GM23338 (cell line): Measurements from ENCODE around the gene MBD6. TPM values are rescaled to one million over a fixed set of nuclear protein-coding genes. Genes with fewer than 3 reads are reported as not detected.

Source experiments
- ATAC-seq: fragments of 200-7000 bp; cut with Tn5 transposase; 3 replicates; pipeline ENCODE4 v1.9.1; 2020
- DNase-seq: peaks from one replicate; pipeline ENCODE4 v3.0.0-alpha.2; 2015; ENCODE audit warnings: low spot score
- H2AFZ ChIP-seq: fragments of 200-600 bp; sonication (generic); 2 replicates; pipeline ENCODE4 v1.8.0; 2016; ENCODE audit warnings: antibody characterized with exemption, mild to moderate bottlenecking, moderate library complexity
- H3F3A ChIP-seq: fragments of 200-600 bp; sonication (generic); replicated peaks from 2 replicates; pipeline ENCODE4 v1.8.0; 2017; ENCODE audit warnings: antibody characterized with exemption, mixed run types, low read depth
- H3K27ac ChIP-seq: fragments of 200-600 bp; sonication (generic); 2 replicates; pipeline ENCODE4 v1.6.1; 2016; ENCODE audit warnings: low read depth
- H3K27me3 ChIP-seq: fragments of 200-600 bp; sonication (generic); 2 replicates; pipeline ENCODE4 v1.8.0; 2016; ENCODE audit warnings: mild to moderate bottlenecking, mixed run types, moderate library complexity; ENCODE audit not compliant: insufficient read depth
- H3K36me3 ChIP-seq: fragments of 200-600 bp; sonication (generic); 2 replicates; pipeline ENCODE4 v1.8.0; 2016; ENCODE audit warnings: mild to moderate bottlenecking; ENCODE audit not compliant: insufficient read depth
- H3K4me1 ChIP-seq: fragments of 200-600 bp; sonication (generic); 2 replicates; pipeline ENCODE4 v1.8.0; 2016; ENCODE audit warnings: mild to moderate bottlenecking, moderate library complexity; ENCODE audit not compliant: insufficient read depth
- H3K4me2 ChIP-seq: fragments of 200-600 bp; sonication (generic); 2 replicates; pipeline ENCODE4 v1.7.1; 2017; ENCODE audit warnings: mixed run types
- H3K4me3 ChIP-seq: fragments of 200-600 bp; sonication (generic); 2 replicates; pipeline ENCODE4 v1.6.1; 2016; ENCODE audit warnings: mixed run types
- H3K79me2 ChIP-seq: fragments of 200-600 bp; sonication (generic); replicated peaks from 2 replicates; pipeline ENCODE4 v1.8.0; 2017; ENCODE audit warnings: mild to moderate bottlenecking; ENCODE audit not compliant: insufficient read depth
- H3K9me2 ChIP-seq: fragments of 200-600 bp; sonication (generic); 2 replicates; pipeline ENCODE4 v1.8.0; 2017; ENCODE audit not compliant: insufficient read depth
- H4K20me1 ChIP-seq: fragments of 200-600 bp; sonication (generic); replicated peaks from 2 replicates; pipeline ENCODE4 v1.8.0; 2017; ENCODE audit warnings: mild to moderate bottlenecking; ENCODE audit not compliant: insufficient read depth
- H3K27ac Mint-ChIP-seq: 2 replicates; pipeline ENCODE4 v1.8.0; 2020; ENCODE audit warnings: inconsistent platforms, mild to moderate bottlenecking, moderate library complexity, mixed read lengths
- H3K27me3 Mint-ChIP-seq: 3 replicates; pipeline ENCODE4 v1.8.0; 2022; ENCODE audit warnings: low read depth, mild to moderate bottlenecking, moderate library complexity, mixed read lengths, inconsistent platforms; ENCODE audit not compliant: insufficient read depth, poor library complexity
- H3K36me3 Mint-ChIP-seq: 3 replicates; pipeline ENCODE4 v1.8.0; 2021; ENCODE audit warnings: low read depth, mild to moderate bottlenecking, inconsistent platforms, moderate library complexity, mixed read lengths
- H3K4me1 Mint-ChIP-seq: 3 replicates; pipeline ENCODE4 v1.8.0; 2020; ENCODE audit warnings: mild to moderate bottlenecking, inconsistent platforms, mixed read lengths
- H3K4me3 Mint-ChIP-seq: 3 replicates; pipeline ENCODE4 v1.8.0; 2021; ENCODE audit warnings: moderate library complexity, mild to moderate bottlenecking, inconsistent platforms, mixed read lengths
- H3K9me3 Mint-ChIP-seq: 3 replicates; pipeline ENCODE4 v1.8.0; 2020; ENCODE audit warnings: moderate library complexity, mild to moderate bottlenecking, inconsistent platforms, mixed read lengths
- CREB1 ChIP-seq: fragments of 250-450 bp; sonication (Bioruptor Pico); IDR thresholded peaks from 2 replicates; pipeline ENCODE4 v1.5.0; 2020; ENCODE audit warnings: low read depth, mild to moderate bottlenecking, moderate library complexity
- ETS1 ChIP-seq: IDR thresholded peaks from 2 replicates; pipeline ENCODE4 v1.6.1; 2016; ENCODE audit warnings: antibody characterized with exemption
- JUNB ChIP-seq: IDR thresholded peaks from one replicate; pipeline ENCODE4 v1.6.1; 2016; ENCODE audit warnings: antibody characterized with exemption; ENCODE audit not compliant: unreplicated experiment
- REST ChIP-seq: IDR thresholded peaks from one replicate; pipeline ENCODE4 v1.6.1; 2018; ENCODE audit warnings: antibody characterized with exemption; ENCODE audit not compliant: unreplicated experiment
- ZNF114 ChIP-seq: fragments of 250-450 bp; sonication (Bioruptor Pico); IDR thresholded peaks from 2 replicates; pipeline ENCODE4 v1.5.0; 2020; ENCODE audit warnings: mild to moderate bottlenecking, moderate library complexity
- ZNF331 ChIP-seq: fragments of 250-450 bp; sonication (Bioruptor Pico); IDR thresholded peaks from 2 replicates; pipeline ENCODE4 v1.5.0; 2020; ENCODE audit warnings: low read depth, mild to moderate bottlenecking, moderate library complexity
- ZNF462 ChIP-seq: fragments of 250-450 bp; sonication (Bioruptor Pico); IDR thresholded peaks from 2 replicates; pipeline ENCODE4 v1.5.0; 2020; ENCODE audit warnings: mild to moderate bottlenecking, moderate library complexity
- polyA plus RNA-seq: library from polyadenylated mRNA; unstranded; fragments of >200 nt; fragmentation: Nextera tagmentation; extraction: Ambion mirVana; gene quantifications from 2 replicates; pipeline ENCODE4 v1.2.1, GENCODE V29; 2016
- total RNA-seq: library from RNA; depleted of rRNA; stranded (reverse); fragments of >200 nt; shearing (Covaris generic); gene quantifications from 2 replicates; pipeline ENCODE4 v1.2.3, GENCODE V29; 2014

Gene MBD6
- total and polyA plus RNA-seq, 2 experiments from 2014 or later: 12.5 to 17.1 TPM

GRCh38 chr12:57548013-57548315, 25.3 kb downstream of the MBD6 start:
- Histone ChIP-seq H4K20me1 (peaks cover 12% of the 10 kb centered on the region; the same call in 1 of the 2 replicates), H3K4me3 (no peak overlapping the region), H3K36me3 (no peaks in the 10 kb centered on the region), H3K4me2 (no peak overlapping the region), H3K4me1 (peaks cover 33% of the 10 kb centered on the region), H3K9me2 (no peaks in the 10 kb centered on the region), H3K27ac (no peak overlapping the region), H2AFZ (no peak overlapping the region), H3K27me3 (peaks cover 14% of the 10 kb centered on the region), H3K79me2 (peaks cover 49% of the 10 kb centered on the region), H3F3A (peaks cover 12% of the 10 kb centered on the region)
- Mint-ChIP-seq H3K9me3 (no peaks in the 10 kb centered on the region), H3K27me3 (peaks cover 13% of the 10 kb centered on the region), H3K4me3 (no peak overlapping the region), H3K27ac (no peak overlapping the region), H3K4me1 (peaks cover 50% of the 10 kb centered on the region), H3K36me3 (peaks cover 3% of the 10 kb centered on the region; the same call in 2 of the 3 replicates)
- TF ChIP-seq REST: no peak
- TF ChIP-seq ZNF114 (CRISPR knock-in tag): no peak
- TF ChIP-seq JUNB: no peak
- TF ChIP-seq ZNF462 (CRISPR knock-in tag): no peak
- no peak for TF ChIP-seq ZNF331 (CRISPR knock-in tag)
- no peak for TF ChIP-seq ETS1
- TF ChIP-seq CREB1 (CRISPR knock-in tag): no peak
- no peak for DNase-seq
- no peak for ATAC-seq
